ENCODE measurements around the gene NUCB2.

The NUCB2 gene

DNA sequence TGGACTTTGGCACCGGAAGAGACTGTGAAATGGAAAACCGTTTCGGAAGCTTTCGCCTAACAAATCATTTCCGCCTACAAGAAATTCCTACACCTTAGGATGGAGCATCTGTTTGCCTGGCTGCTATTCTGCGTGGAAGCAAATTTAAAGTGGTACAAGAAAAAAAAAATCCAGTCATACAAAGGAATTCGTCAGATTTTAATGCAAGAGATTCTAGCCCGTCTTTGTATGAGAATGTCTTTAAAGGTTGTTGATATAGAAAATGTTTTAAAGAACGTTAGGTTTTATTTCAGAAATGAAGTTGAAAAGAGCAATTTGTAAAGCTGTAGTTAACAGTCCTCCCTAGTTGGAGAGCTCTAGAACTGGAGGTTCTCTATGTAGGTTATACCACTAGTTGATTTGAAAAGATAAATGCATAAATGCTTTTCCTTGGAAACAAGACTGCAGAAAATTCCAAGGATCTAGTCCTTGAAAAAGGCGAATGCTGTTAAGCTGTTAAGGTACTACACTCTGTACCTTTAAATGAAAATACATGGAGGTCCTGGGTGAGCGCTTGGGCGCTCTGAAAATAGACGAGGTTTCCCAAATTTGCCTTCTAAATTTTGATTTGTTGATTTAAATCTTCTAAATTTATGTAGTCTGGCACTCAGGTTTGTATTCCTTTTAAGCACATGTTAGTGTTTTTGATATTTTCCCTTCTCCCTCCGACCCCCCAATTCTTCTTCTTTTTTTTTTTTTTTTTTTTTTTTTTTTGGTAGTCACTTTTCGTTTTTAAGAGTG is 77.5 kb downstream of the NUCB2 start:
- Histone ChIP-seq H3K9me3 (ENCODE audit: low read depth, low read length) (no peaks in the 10 kb centered on the region), H3K36me3 (ENCODE audit: insufficient read depth, low read length) (no peaks in the 10 kb centered on the region), H3K27ac (no peak overlapping the region), H3K9ac (ENCODE audit: insufficient read length) (peak overlapping the region; percentile 67), H3K4me3 (peak overlapping the region; percentile 85)
- DNase-seq (ENCODE audit: low read depth, low spot score): no peak
- no peak; the same call in 1 of the 2 replicates for TF ChIP-seq POLR2AphosphoS5 (IDR thresholded peaks at IDR 0.05; ENCODE audit: borderline replicate concordance, low read depth, low read length)
- TF ChIP-seq FOXP2 (optimal IDR thresholded peaks at IDR 0.05; ENCODE audit: control extremely low read depth, extremely low read length, insufficient read depth): no peak
- no peak for TF ChIP-seq EZH2 (IDR thresholded peaks at IDR 0.05)

DNA sequence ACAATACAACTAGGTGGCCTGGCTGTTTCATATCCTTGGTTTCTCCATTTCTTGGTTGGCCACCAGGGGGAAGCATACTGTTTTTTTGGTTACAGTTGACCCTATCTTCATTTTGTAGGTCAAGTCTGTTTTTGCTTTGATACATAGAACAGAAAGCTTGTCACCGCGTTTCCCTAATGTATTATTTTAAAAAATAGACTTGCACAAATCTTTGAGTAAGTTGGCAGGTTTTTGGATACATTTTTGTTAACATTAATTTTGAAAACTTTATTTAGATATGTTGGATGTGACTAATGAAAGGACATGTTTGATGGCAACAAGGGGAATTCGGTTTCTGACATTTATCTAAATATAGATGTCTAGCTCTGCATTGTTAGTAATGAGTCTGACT is 78.1 kb downstream of the NUCB2 start:
- peak overlapping the region; percentile 85 for H3K4me3 ChIP-seq
- H3K9ac ChIP-seq (ENCODE audit: insufficient read length): no peak overlapping the region
- no peak overlapping the region for H3K27ac ChIP-seq

DNA sequence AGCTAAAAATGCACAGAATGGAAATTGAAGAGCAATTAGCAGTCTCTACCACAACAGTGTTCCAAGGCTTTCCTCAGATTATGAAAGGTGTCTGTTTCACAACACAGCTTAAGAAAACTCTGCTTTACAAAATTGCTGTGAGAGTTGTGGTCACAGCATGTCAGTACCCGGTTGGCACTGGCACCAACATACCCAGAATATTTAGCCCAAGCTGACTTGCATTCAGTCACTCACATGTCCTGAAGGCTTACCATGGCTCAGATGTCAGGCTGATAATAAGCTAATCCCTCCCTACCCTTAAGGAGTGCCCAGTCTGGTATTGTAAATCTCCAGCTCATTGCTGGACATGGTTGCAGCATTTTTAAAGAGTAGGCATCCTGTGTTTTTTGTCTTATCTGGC is 90.0 kb downstream of the NUCB2 start:
- TF ChIP-seq FOXP2 (optimal IDR thresholded peaks at IDR 0.05; ENCODE audit: control extremely low read depth, extremely low read length, insufficient read depth) (no peak), POLR2AphosphoS5 (IDR thresholded peaks at IDR 0.05; ENCODE audit: borderline replicate concordance, low read depth, low read length) (no peak), EZH2 (IDR thresholded peaks at IDR 0.05) (no peak)
- Histone ChIP-seq H3K27ac (no peak overlapping the region), H3K36me3 (ENCODE audit: insufficient read depth, low read length) (peaks cover 28% of the 10 kb centered on the region), H3K9me3 (ENCODE audit: low read depth, low read length) (peaks cover 10% of the 10 kb centered on the region), H3K9ac (ENCODE audit: insufficient read length) (no peak overlapping the region), H3K4me3 (no peak overlapping the region)
- DNase-seq (ENCODE audit: low read depth, low spot score): no peak

More for the DNA sequence above, 78.1 kb downstream of the NUCB2 start:
- no peak for DNase-seq (ENCODE audit: low read depth, low spot score)
- Histone ChIP-seq H3K36me3 (ENCODE audit: insufficient read depth, low read length) (no peaks in the 10 kb centered on the region), H3K9me3 (ENCODE audit: low read depth, low read length) (no peaks in the 10 kb centered on the region)
- TF ChIP-seq POLR2AphosphoS5 (IDR thresholded peaks at IDR 0.05; ENCODE audit: borderline replicate concordance, low read depth, low read length) (no peak), FOXP2 (optimal IDR thresholded peaks at IDR 0.05; ENCODE audit: control extremely low read depth, extremely low read length, insufficient read depth) (no peak)

DNA sequence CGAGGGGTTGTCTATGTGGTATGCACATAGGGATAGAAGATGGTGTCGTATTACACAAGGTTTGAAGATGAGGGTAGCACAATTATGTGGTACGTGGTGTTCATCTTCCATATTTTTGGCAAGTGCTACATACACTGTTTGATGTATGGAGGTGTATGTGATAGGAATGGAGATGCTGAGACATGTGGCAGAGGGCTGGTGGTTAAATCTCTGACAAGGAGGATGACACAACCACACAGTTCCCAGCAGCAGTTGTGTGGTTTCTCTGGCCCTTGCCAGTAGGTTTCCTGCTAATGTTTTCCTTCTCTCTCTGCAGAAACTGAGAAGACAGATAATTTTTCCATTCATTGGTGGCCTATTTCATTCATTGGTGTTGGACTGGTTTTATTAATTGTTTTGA is 92.0 kb downstream of the NUCB2 start:
- Histone ChIP-seq H3K27ac (no peak overlapping the region), H3K4me3 (no peak overlapping the region), H3K9ac (ENCODE audit: insufficient read length) (no peak overlapping the region), H3K36me3 (ENCODE audit: insufficient read depth, low read length) (peaks cover 47% of the 10 kb centered on the region), H3K9me3 (ENCODE audit: low read depth, low read length) (peaks cover 20% of the 10 kb centered on the region)
- DNase-seq (ENCODE audit: low read depth, low spot score): no peak
- TF ChIP-seq FOXP2 (optimal IDR thresholded peaks at IDR 0.05; ENCODE audit: control extremely low read depth, extremely low read length, insufficient read depth) (no peak), EZH2 (IDR thresholded peaks at IDR 0.05) (no peak), POLR2AphosphoS5 (IDR thresholded peaks at IDR 0.05; ENCODE audit: borderline replicate concordance, low read depth, low read length) (no peak)

DNA sequence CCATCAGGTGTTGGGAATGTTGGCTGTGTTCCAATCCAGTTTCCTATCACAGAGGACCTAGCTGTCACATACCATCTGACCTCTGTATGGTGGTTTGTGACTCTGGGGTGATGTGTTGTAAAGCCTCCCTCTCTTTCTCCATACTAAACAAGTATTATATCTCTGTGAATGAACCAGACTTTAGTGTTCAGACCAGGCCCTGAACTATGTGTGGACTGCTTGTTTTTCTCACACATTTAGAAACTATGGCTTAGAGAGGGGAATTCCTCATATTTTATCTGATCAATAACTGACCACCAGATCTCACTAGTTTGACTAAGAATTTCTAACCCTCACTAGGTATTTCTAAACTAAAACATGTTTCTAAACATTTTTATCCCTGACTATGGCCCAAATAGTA is 92.6 kb downstream of the NUCB2 start:
- no peak overlapping the region for H3K4me3 ChIP-seq
- H3K36me3 ChIP-seq (ENCODE audit: insufficient read depth, low read length): peaks cover 52% of the 10 kb centered on the region
- H3K9me3 ChIP-seq (ENCODE audit: low read depth, low read length): peaks cover 20% of the 10 kb centered on the region
- TF ChIP-seq FOXP2 (optimal IDR thresholded peaks at IDR 0.05; ENCODE audit: control extremely low read depth, extremely low read length, insufficient read depth): no peak
- TF ChIP-seq POLR2AphosphoS5 (IDR thresholded peaks at IDR 0.05; ENCODE audit: borderline replicate concordance, low read depth, low read length): no peak
- no peak overlapping the region for H3K27ac ChIP-seq
- DNase-seq (ENCODE audit: low read depth, low spot score): no peak
- H3K9ac ChIP-seq (ENCODE audit: insufficient read length): no peak overlapping the region

DNA sequence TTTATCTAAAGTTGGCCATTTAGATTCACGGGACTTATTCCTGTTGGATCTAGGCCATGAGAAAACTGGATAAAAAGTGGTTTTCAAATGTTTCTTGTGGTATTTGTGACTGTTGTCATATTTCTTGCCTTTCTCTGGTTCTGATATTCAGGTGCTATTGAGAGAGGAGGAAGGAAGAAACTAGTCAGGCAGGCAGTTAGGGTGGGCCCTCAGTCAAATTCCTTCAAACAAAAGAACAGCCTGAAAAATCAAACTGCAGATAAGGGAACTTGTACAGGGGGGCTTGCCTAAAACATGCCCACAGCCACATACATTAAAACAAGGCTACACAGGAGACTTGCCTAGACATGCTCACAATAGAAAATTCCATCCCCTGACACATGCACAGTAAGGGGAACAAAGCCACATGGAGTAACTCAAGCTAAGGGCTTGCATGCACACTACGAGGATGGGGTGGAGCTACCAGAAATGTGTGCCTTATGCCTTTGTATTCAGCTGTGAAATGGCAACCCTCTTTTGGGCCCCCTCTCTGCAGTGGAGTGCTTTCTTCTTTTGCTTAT is 93.2 kb downstream of the NUCB2 start:
- Histone ChIP-seq H3K4me3 (no peak overlapping the region), H3K27ac (no peak overlapping the region), H3K9me3 (ENCODE audit: low read depth, low read length) (peaks cover 20% of the 10 kb centered on the region), H3K36me3 (ENCODE audit: insufficient read depth, low read length) (peaks cover 52% of the 10 kb centered on the region), H3K9ac (ENCODE audit: insufficient read length) (no peak overlapping the region)
- TF ChIP-seq EZH2 (IDR thresholded peaks at IDR 0.05) (no peak), FOXP2 (optimal IDR thresholded peaks at IDR 0.05; ENCODE audit: control extremely low read depth, extremely low read length, insufficient read depth) (no peak), POLR2AphosphoS5 (IDR thresholded peaks at IDR 0.05; ENCODE audit: borderline replicate concordance, low read depth, low read length) (no peak)
- no peak for DNase-seq (ENCODE audit: low read depth, low spot score)

DNA sequence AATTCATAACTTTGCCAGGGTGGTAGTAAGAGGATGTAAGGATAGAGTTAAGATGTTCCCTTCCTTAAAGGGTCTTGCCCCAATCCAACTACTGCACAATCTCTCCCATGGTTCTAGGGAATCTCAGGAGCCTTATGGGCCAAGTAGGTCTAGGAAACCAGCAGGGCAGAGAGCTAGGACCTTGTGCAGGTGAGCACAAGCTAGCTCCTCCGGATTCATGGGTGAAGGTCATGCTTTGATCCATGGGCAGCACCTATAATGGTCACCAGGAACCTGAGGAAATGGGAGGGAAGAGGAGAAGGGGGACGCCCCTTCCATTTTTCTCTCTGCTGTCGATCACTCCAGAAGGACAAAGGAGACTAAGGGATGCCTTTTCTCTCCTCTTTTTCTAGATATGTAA is 95.1 kb downstream of the NUCB2 start:
- no peak overlapping the region for H3K27ac ChIP-seq
- TF ChIP-seq POLR2AphosphoS5 (IDR thresholded peaks at IDR 0.05; ENCODE audit: borderline replicate concordance, low read depth, low read length) (no peak), EZH2 (IDR thresholded peaks at IDR 0.05) (no peak), FOXP2 (optimal IDR thresholded peaks at IDR 0.05; ENCODE audit: control extremely low read depth, extremely low read length, insufficient read depth) (no peak)
- H3K9me3 ChIP-seq (ENCODE audit: low read depth, low read length): peaks cover 20% of the 10 kb centered on the region
- H3K4me3 ChIP-seq: no peak overlapping the region
- no peak for DNase-seq (ENCODE audit: low read depth, low spot score)
- no peak overlapping the region for H3K9ac ChIP-seq (ENCODE audit: insufficient read length)
- peaks cover 52% of the 10 kb centered on the region for H3K36me3 ChIP-seq (ENCODE audit: insufficient read depth, low read length)

DNA sequence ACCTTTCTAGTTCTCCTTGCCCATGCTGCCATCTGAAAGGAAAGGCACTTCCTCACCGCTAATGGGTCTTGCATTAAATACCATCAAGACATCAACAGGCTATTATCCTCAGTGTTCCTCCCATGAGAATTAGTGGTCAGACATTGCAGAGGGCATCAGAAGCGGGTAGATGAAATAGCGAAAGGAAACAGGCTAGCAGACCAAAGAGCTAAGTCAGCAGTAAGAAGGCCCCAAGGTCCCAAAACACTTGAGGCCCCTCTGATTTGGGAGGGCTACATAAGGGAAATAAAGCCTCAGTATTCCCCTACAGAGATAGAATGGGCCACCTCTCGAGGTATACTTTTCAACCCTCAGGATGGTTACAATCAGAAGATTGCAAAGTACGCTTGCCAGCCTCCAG is 99.0 kb downstream of the NUCB2 start:
- Histone ChIP-seq H3K36me3 (ENCODE audit: insufficient read depth, low read length) (peaks cover 30% of the 10 kb centered on the region), H3K9me3 (ENCODE audit: low read depth, low read length) (peaks cover 17% of the 10 kb centered on the region)

More for the DNA sequence above, 99.0 kb downstream of the NUCB2 start:
- DNase-seq (ENCODE audit: low read depth, low spot score): no peak
- no peak overlapping the region for H3K27ac ChIP-seq
- H3K4me3 ChIP-seq: no peak overlapping the region
- H3K9ac ChIP-seq (ENCODE audit: insufficient read length): no peak overlapping the region
- TF ChIP-seq EZH2 (IDR thresholded peaks at IDR 0.05) (no peak), POLR2AphosphoS5 (IDR thresholded peaks at IDR 0.05; ENCODE audit: borderline replicate concordance, low read depth, low read length) (no peak), FOXP2 (optimal IDR thresholded peaks at IDR 0.05; ENCODE audit: control extremely low read depth, extremely low read length, insufficient read depth) (no peak)

All from SK-N-MC (cell line).